Measurements from ENCODE around the gene WNT3. TPM values are rescaled to one million over a fixed set of nuclear protein-coding genes. Genes with fewer than 3 reads are reported as not detected.

WNT3 gene
- total and polyA plus RNA-seq, 2 of the 8 experiments (the other 6 are each of a cell fraction or from before 2014, with no cell fraction given) = 0.56 to 2.0 TPM

GRCh38 chr17:46796524-46796923 lies 22.0 kb downstream of the WNT3 start (continued):
- TF ChIP-seq CHD7 (IDR thresholded peaks at IDR 0.05; ENCODE audit: insufficient replicate concordance, low read length) (no peak), CTBP2 (IDR thresholded peaks at IDR 0.05; ENCODE audit: borderline replicate concordance, insufficient read depth, insufficient read length, low read length) (no peak), EP300 (IDR thresholded peaks at IDR 0.05; ENCODE audit: borderline replicate concordance in 1 of 2, low read depth in 2 of 2, low read length in 2 of 2) (no peak), RXRA (IDR thresholded peaks at IDR 0.05; ENCODE audit: insufficient read depth, low read depth, low read length) (no peak), RBBP5 (IDR thresholded peaks at IDR 0.05; ENCODE audit: borderline replicate concordance, low read depth, low read length) (no peak), RFX5 (IDR thresholded peaks at IDR 0.05; ENCODE audit: borderline replicate concordance, low read depth, low read length) (no peak), ASH2L (IDR thresholded peaks at IDR 0.05; ENCODE audit: low read length) (no peak), TAF7 (optimal IDR thresholded peaks at IDR 0.05; ENCODE audit: borderline replicate concordance, low read depth, low read length) (no peak), FOSL1 (IDR thresholded peaks at IDR 0.05; ENCODE audit: insufficient read depth, low read depth, low read length) (no peak), CBX5 (IDR thresholded peaks at IDR 0.05; ENCODE audit: low read depth, low read length) (no peak), TCF12 (IDR thresholded peaks at IDR 0.05; ENCODE audit: low read depth, low read length) (no peak)

Measured in H1 (cell line).